Upper lobe of left lung (tissue), 6 donors: ENCODE measurements around the gene GRB10. TPM values are rescaled to one million over a fixed set of nuclear protein-coding genes. Genes with fewer than 3 reads are reported as not detected.
A peak's percentile ranks its signal among the peaks of the same experiment; 100 is the strongest.

Experiments
- ATAC-seq, 2 donors: fragments of 200-7000 bp; cut with Tn5 transposase; one replicate each; pipeline ENCODE4 v1.9.1; 2022; ENCODE audit warnings: mild to moderate bottlenecking in 2 of 2, moderate library complexity in 2 of 2; ENCODE audit not compliant: low FRiP score in 2 of 2
- DNase-seq, 2 donors: peaks; one replicate each; pipeline ENCODE4 v3.0.0-alpha.2; 2019 to 2020
- H3K27ac ChIP-seq, 4 donors: fragments of 200-600 bp; sonication (generic); one replicate each; pipeline ENCODE4 v1.5.1; 2016 to 2019
- H3K27me3 ChIP-seq, 4 donors: fragments of 200-600 bp; sonication (generic); one replicate each; pipeline ENCODE4 v1.5.1; 2017 to 2019
- H3K36me3 ChIP-seq, 4 donors: fragments of 200-600 bp; sonication (generic); one replicate each; pipeline ENCODE4 v1.5.1; 2016 to 2019
- H3K4me1 ChIP-seq, 4 donors: fragments of 200-600 bp; sonication (generic); one replicate each; pipeline ENCODE4 v1.5.1; 2018 to 2019
- H3K4me3 ChIP-seq, 4 donors: fragments of 200-600 bp; sonication (generic); one replicate each; pipeline ENCODE4 v1.5.1; 2017 to 2019; ENCODE audit warnings: mild to moderate bottlenecking in 2 of 4, moderate library complexity in 1 of 4
- H3K9me3 ChIP-seq, 4 donors: fragments of 200-600 bp; sonication (generic); one replicate each; pipeline ENCODE4 v1.5.1; 2018 to 2019
- EP300 ChIP-seq, 4 donors: sonication (generic); formaldehyde crosslinking; IDR thresholded peaks; one replicate each; pipeline ENCODE4 v1.5.1; 2017; ENCODE audit warnings: antibody characterized with exemption in 4 of 4, control low read depth in 2 of 4
- POLR2A ChIP-seq, 4 donors: fragments of 450-650 bp; IDR thresholded peaks; one replicate each; pipeline ENCODE4 v1.5.1; 2016 to 2017; ENCODE audit warnings: antibody characterized with exemption in 4 of 4, mild to moderate bottlenecking in 2 of 4
- POLR2AphosphoS5 ChIP-seq, 2 donors: sonication (generic); formaldehyde crosslinking; IDR thresholded peaks; one replicate each; pipeline ENCODE4 v1.5.1; 2017; ENCODE audit warnings: antibody characterized with exemption in 2 of 2
- WGBS, 2 donors: methylation state at CpG; one replicate each; pipeline ENCODE4 v1.1.5; 2017 to 2018; 5-methylcytosine and 5-hydroxymethylcytosine counted together
- total RNA-seq, 6 donors: library from RNA; depleted of rRNA in 4 of 6; stranded (reverse); fragments of >200 nt in 4 of 6; gene quantifications; one replicate each; pipeline versions ENCODE4 v1.1.0 to v1.2.1, GENCODE V29; 2016 to 2021
- TF ChIP-seq, protein P1 (sequence below), 6 experiments: fragments of 450-650 bp in 4 of 6; fragments of 200-600 bp in 2 of 6; sonication (generic) in 2 of 6; IDR thresholded peaks; one replicate each; pipeline ENCODE4 v1.5.1; 2016 to 2019; ENCODE audit warnings: antibody characterized with exemption in 6 of 6
- donor health status: DM: no; HTN: no; CAD: no; lungs with moderate emphysema.
- donor health status: DM: no; HTN: yes; CAD: no; lungs with severe emphysema.

Gene GRB10
- total RNA-seq, 6 donors from 2014 or later = 32.8 to 92.2 (median 46.5) TPM

DNA sequence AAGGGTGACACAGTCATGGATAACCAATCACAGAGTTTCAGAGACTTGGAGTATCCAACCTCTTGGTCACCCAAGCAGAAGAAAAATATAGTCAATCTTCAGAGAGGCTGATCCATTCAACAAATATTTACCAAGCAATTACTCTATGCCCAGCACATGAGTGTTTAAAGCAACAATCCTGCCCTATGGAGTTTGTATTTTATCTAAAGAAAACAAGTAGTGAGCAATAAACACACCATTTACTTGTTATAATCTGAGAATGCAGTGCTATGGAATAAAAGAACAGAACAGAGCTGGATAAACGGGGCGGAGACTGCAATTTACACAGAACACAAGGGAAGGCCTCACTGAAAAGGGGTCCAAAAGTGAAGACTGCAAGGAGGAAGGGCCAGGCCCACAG, 63.8 kb downstream of the GRB10 start:
- no peaks in the 10 kb centered on the region for H3K36me3 ChIP-seq
- ATAC-seq (no peak), DNase-seq (no peak)
- TF ChIP-seq, protein P1, sequence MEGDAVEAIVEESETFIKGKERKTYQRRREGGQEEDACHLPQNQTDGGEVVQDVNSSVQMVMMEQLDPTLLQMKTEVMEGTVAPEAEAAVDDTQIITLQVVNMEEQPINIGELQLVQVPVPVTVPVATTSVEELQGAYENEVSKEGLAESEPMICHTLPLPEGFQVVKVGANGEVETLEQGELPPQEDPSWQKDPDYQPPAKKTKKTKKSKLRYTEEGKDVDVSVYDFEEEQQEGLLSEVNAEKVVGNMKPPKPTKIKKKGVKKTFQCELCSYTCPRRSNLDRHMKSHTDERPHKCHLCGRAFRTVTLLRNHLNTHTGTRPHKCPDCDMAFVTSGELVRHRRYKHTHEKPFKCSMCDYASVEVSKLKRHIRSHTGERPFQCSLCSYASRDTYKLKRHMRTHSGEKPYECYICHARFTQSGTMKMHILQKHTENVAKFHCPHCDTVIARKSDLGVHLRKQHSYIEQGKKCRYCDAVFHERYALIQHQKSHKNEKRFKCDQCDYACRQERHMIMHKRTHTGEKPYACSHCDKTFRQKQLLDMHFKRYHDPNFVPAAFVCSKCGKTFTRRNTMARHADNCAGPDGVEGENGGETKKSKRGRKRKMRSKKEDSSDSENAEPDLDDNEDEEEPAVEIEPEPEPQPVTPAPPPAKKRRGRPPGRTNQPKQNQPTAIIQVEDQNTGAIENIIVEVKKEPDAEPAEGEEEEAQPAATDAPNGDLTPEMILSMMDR (IDR thresholded peaks at IDR 0.05) = no peak
- TF ChIP-seq POLR2AphosphoS5 (IDR thresholded peaks at IDR 0.05) (no peak), POLR2A (IDR thresholded peaks at IDR 0.05) (no peak), EP300 (IDR thresholded peaks at IDR 0.05) (no peak)
- no peaks in the 10 kb centered on the region for H3K9me3 ChIP-seq
- WGBS, 2 donors = 66 to 74% methylated on average over 2 of the region's 2 CpGs
- H3K4me3 ChIP-seq = no peak overlapping the region
- H3K27ac ChIP-seq = peak overlapping the region in 1 of 4 donors; percentile 20
- no peaks in the 10 kb centered on the region for H3K27me3 ChIP-seq
- peaks cover 34 to 66% (median 44%) of the 10 kb centered on the region in 4 donors for H3K4me1 ChIP-seq

DNA sequence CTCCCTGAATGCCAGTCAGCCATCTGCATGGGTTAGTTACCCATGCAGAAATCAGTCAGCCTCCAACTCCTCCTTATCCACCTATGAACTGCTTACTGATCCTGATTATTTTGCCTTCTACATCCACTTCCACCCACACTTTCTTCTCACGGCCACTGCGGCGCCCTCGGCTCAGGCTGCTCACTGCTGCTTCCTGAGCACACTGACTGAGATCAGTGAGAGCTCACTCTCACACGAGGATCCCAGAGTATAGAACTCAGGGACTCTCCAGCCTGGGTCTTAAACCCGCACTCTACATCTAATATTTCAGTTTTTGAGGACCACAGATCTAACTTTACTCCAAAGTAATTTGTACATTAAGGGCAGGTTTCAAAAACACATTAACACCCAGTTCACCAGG, 64.4 kb downstream of the GRB10 start:
- 60 to 62% methylated on average over 6 of the region's 6 CpGs for WGBS, 2 donors
- H3K27me3 ChIP-seq = no peaks in the 10 kb centered on the region
- H3K36me3 ChIP-seq = no peaks in the 10 kb centered on the region
- no peak overlapping the region for H3K4me3 ChIP-seq
- TF ChIP-seq POLR2AphosphoS5 (IDR thresholded peaks at IDR 0.05) (no peak), EP300 (IDR thresholded peaks at IDR 0.05) (no peak), POLR2A (IDR thresholded peaks at IDR 0.05) (no peak)
- TF ChIP-seq, protein P1 (IDR thresholded peaks at IDR 0.05) = no peak
- H3K4me1 ChIP-seq = peaks cover 34 to 60% (median 44%) of the 10 kb centered on the region in 4 donors
- H3K27ac ChIP-seq = peak overlapping the region in 1 of 4 donors; percentile 20
- ATAC-seq (no peak), DNase-seq (peak in 1 of 2 donors; percentile 49)
- H3K9me3 ChIP-seq = no peaks in the 10 kb centered on the region

DNA sequence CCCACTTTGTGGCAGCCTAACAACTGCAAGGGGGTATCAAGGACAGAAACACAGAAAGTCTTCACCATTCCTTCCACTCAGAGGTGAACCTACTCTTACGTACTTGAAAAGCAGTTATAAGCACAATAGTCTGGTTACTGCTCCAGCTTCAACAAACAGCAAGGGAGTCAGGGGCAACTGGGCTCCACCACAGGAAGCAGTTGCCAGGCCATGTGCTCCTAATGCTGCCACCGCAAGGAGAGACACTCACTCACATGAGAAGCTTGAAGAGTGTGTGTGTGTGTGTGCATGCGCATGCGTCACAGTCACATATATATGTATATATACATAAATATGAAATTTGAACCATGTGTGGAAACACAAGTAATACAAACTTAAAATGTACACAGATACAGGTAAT, 65.5 kb downstream of the GRB10 start:
- Histone ChIP-seq H3K27me3 (no peaks in the 10 kb centered on the region), H3K27ac (no peak overlapping the region), H3K36me3 (no peaks in the 10 kb centered on the region), H3K4me3 (no peak overlapping the region), H3K9me3 (no peaks in the 10 kb centered on the region), H3K4me1 (peaks cover 38 to 51% (median 43%) of the 10 kb centered on the region in 4 donors)
- 59 to 87% methylated on average over 4 of the region's 4 CpGs for WGBS, 2 donors
- no peak for DNase-seq
- TF ChIP-seq, protein P1 (IDR thresholded peaks at IDR 0.05) = no peak
- ATAC-seq = no peak

DNA sequence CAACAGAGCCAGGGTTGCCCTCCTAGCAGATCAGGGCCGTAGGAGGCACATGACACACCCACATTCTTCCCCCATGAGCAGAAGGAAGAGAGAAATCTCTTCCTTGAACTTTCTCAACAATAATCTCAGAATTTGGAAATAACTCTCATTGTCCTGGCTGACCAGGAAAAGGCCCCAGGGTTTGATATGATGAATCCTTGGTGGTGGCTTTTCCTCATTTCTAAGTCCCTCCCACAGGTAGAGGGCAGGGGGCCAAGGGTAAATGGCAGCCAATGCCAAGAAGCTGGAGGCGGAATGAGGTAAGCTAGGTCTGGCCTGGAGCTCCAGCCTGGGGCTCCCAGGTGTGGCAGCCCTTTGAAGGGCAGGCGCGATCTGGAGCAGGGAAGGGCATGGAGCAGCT, 67.8 kb downstream of the GRB10 start:
- no peaks in the 10 kb centered on the region for H3K27me3 ChIP-seq
- H3K4me3 ChIP-seq = no peak overlapping the region
- no peak for TF ChIP-seq POLR2AphosphoS5 (IDR thresholded peaks at IDR 0.05)
- TF ChIP-seq, protein P1 (IDR thresholded peaks at IDR 0.05) = no peak
- no peaks in the 10 kb centered on the region for H3K36me3 ChIP-seq
- H3K27ac ChIP-seq = no peak overlapping the region
- H3K9me3 ChIP-seq = no peaks in the 10 kb centered on the region
- peaks cover 27 to 46% (median 36%) of the 10 kb centered on the region in 4 donors for H3K4me1 ChIP-seq
- WGBS, 2 donors = 86 to 88% methylated on average over 4 of the region's 4 CpGs
- ATAC-seq (no peak), DNase-seq (peak in 1 of 2 donors; percentile 17)

DNA sequence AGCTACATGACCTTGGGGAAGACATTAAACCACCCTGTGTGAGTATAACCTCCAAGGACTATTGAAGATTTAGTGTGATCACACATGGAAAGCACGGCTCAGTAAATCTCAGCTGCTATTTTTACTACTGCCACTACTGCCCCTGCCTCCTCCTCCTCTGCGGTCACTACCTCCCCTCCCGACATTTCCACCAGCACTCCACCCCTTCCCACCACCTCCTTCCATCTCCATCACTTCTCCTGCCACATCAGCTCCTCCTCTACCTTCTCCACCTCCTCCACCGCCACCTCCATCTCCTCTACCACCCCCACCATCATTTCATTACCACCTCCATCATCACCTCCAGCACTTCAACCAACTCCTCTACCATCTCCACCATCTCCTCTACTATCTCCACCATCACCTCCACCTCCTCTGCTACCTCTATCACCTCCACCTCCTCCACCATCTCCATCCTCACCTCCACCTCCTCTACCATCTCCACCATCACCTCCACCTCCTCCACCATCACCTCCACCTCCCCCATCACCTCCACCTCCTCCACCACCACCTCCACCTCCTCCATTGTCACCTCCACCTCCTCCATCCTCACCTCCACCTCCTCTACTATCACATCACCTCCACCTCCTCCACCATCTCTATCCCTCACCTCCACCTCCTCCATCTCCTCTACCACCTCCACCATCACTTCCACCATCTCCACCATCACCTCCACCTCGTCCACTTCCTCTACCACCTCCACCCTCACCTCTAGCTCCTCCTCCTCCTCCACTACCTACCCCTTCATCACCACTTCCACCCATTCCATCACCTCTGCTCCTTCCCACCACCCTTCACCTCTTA, 69.4 kb downstream of the GRB10 start:
- no peak for DNase-seq
- no peak for ATAC-seq
- Histone ChIP-seq H3K36me3 (no peaks in the 10 kb centered on the region), H3K9me3 (no peaks in the 10 kb centered on the region), H3K4me1 (peaks cover 18 to 43% (median 22%) of the 10 kb centered on the region in 4 donors), H3K4me3 (no peak overlapping the region), H3K27me3 (no peaks in the 10 kb centered on the region), H3K27ac (no peak overlapping the region)
- WGBS, 2 donors = 74 to 77% methylated on average over 5 of the region's 5 CpGs
- TF ChIP-seq POLR2AphosphoS5 (IDR thresholded peaks at IDR 0.05) (no peak), EP300 (IDR thresholded peaks at IDR 0.05) (no peak), POLR2A (IDR thresholded peaks at IDR 0.05) (no peak)
- TF ChIP-seq, protein P1 (IDR thresholded peaks at IDR 0.05) = no peak
